HG02571 (cell line): Measurements from ENCODE around the gene MPP7.
"Not testable (repeated sequence)": the region's sequence is repeated elsewhere in the genome, so short reads cannot be mapped to it uniquely, and the experiment has no call there.

Experiments
- ATAC-seq: cut with Tn5 transposase; IDR thresholded peaks from one replicate; pipeline ENCODE4 v1.9.1; 2021; ENCODE audit warnings: mild to moderate bottlenecking, moderate library complexity; ENCODE audit not compliant: unreplicated experiment

The MPP7 gene

DNA sequence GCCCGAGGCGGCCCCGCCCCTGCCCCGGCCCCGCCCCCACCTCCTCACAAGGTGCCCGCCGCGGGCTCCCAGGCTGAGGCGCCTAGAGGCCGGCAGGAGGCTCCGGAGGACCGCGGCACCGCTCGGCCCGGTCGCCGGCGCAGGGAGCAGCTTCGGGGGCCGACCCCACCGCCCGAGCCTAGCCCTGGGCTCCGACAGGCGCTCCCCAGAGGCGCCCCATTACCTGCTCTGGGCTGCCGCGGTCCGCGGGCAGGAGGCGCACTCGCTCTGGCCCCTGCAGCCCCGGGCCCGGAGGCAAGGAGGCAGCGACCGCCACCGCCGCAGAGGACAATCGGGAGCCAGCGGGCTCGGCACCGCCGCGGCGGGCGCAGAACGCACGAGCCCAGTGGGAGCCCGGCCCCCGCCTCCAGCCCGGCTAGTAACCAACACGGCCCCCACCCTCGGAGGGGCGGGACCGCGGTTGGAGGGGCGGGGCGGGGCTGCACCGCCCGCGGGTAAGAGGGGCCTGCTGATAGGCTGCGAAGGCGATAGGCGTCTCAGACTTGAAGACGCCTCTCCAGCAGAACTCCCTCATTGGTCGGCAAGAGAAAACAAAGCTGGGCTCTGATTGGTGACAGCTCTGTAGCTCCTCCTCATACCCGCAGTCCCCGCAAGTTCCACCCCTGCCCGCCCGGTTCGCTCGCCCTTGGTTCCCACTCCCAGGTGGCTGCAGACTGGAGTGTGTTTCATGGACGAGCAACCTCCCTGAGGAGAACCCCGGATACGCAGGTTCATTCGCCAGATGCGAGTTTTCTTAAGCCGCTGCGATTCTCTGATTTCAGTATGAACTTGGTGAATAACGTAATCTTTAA is at the start of gene MPP7:
Gene MPP7, minus strand, starts transcription at position 427 of the 851 bp plus-strand sequence. CDS start 64,460 bp downstream, outside the sequence.
- peak; percentile 100 for ATAC-seq

- no peak for ATAC-seq
Measured at GRCh38 chr10:28349892-28350291, 47.0 kb upstream of the MPP7 start.

GRCh38 chr10:28343987-28344895 is 41.4 kb upstream of the MPP7 start:
- no peak for ATAC-seq

DNA sequence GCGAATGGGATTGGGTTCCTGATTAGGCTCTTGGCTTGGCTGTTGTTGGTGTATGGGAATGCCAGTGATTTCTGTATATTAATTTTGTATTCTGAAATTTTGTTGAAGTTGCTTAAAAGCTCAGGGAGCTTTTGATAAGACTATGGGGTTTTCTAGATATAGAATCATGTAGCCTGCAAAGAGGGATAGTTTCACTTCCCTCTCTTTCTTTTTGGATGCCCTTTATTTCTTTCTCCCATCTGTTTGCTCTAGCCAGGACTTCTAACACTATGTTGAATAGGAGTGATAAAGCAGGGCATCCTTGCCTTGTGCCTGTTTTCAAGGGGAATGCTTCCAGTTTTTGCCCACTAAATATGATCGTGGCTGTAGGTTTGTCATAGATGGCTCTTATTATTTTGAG is 40.4 kb upstream of the MPP7 start:
- ATAC-seq = no peak

GRCh38 chr10:28341679-28342078 is 38.8 kb upstream of the MPP7 start:
- not testable (repeated sequence) for ATAC-seq

DNA sequence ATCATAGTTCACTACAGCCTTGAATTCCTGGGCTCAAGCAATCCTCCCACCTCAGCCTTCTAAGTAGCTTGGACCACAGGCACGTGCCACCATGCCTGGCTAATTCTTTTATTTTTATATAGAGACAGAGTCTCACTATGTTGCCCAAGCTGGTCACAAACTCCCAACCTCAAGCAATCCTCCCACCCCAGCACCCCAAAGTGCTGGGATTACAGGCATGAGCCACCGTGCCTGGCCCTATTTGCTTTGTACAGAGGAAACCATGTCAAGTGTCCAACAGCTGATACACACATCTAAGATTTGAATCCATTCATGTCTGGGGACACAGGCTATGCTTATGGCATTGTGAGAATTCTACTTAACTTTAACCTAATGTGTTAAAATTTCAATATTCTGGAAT is 29.9 kb upstream of the MPP7 start:
- ATAC-seq = no peak

DNA sequence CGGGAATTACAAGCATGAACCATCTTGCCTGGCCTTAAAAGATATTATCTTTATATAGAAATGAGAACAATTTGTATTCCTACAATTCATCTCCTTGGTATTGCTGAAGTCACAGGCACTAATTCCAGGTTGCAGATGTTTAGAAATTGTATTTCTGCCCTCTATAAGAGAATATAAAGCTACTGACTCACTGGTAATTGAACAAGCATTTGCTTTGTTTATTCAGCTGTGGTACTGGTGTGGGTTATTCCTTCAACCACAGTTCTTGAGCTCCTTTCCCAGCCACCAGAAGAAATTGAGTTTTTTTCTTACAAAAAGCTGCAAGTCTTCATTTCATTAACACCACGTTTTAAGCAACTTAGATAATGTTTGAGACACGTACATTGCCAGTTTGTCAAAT is 29.0 kb upstream of the MPP7 start:
- ATAC-seq = no peak

- no peak for ATAC-seq
Measured at GRCh38 chr10:28331066-28331465, 28.2 kb upstream of the MPP7 start.

- no peak for ATAC-seq
Measured at GRCh38 chr10:28328346-28328745, 25.5 kb upstream of the MPP7 start.

DNA sequence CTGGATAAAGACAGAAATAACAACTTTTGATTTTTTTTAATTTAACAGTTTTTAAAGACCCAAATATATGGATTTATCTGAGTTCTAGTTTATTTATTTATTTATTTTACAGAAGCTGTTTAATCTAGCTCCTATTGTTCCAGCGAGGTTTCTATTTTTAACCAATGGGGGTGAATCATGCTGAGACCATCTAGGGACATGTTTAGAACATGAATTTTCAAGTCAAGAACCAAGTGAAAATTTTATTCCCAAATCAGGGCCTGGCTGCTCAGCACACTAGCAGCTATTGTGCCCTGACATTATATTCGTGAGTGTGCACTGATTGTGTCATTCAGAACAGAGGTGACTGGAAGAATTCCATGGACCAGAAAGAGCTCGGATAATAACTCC is 24.6 kb upstream of the MPP7 start:
- no peak for ATAC-seq

- no peak for ATAC-seq
Measured at GRCh38 chr10:28326516-28327490, 23.9 kb upstream of the MPP7 start.

GRCh38 chr10:28320799-28321198 is 17.9 kb upstream of the MPP7 start:
- no peak for ATAC-seq

- no peak for ATAC-seq
Measured at GRCh38 chr10:28320090-28320489, 17.2 kb upstream of the MPP7 start.

DNA sequence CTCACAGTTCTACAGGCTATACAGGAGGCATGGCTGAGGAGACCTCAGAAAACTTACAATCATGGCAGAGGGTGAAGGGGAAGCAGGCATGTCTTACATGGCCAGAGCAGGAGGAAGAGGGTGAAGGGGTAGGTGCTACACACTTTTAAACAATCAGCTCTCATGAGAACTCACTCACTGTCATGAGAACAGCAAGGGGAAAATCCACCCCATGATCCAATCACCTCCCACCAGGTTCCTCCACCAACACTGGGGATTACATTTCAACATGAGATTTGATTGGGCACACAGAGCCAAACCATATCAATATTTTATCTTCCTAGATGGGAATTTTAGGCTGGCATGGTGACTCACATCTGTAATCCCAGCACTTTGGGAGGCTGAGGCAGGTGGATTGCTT is 16.2 kb upstream of the MPP7 start:
- ATAC-seq = not testable (repeated sequence)

- ATAC-seq = no peak
Measured at GRCh38 chr10:28318626-28319025, 15.8 kb upstream of the MPP7 start.

- ATAC-seq = no peak
Measured at GRCh38 chr10:28317760-28318159, 14.9 kb upstream of the MPP7 start.

- ATAC-seq = no peak
Measured at GRCh38 chr10:28316696-28317095, 13.8 kb upstream of the MPP7 start.

- no peak for ATAC-seq
Measured at GRCh38 chr10:28315140-28315539, 12.3 kb upstream of the MPP7 start.

- no peak for ATAC-seq
Measured at GRCh38 chr10:28314211-28314610, 11.3 kb upstream of the MPP7 start.

- ATAC-seq = no peak
Measured at GRCh38 chr10:28312572-28312971, 9.7 kb upstream of the MPP7 start.

GRCh38 chr10:28311104-28311503 is 8.2 kb upstream of the MPP7 start:
- ATAC-seq = no peak
